OCI-LY1 (cell line): ENCODE measurements around the gene CEP162.
"Not testable (repeated sequence)": the region's sequence is repeated elsewhere in the genome, so short reads cannot be mapped to it uniquely, and the experiment has no call there.

Source experiments
- H2AFZ ChIP-seq: fragments of 200-600 bp; sonication (generic), shearing (Covaris generic); 2 replicates; pipeline ENCODE4 v1.6.0; 2014; ENCODE audit warnings: antibody characterized with exemption, mild to moderate bottlenecking, low read length
- H3F3A ChIP-seq: fragments of 200-600 bp; sonication (generic), shearing (Covaris generic); 2 replicates; pipeline ENCODE4 v1.6.0; 2014; ENCODE audit warnings: mild to moderate bottlenecking, antibody characterized with exemption, low read length, moderate library complexity; ENCODE audit not compliant: insufficient read depth
- H3K27ac ChIP-seq: fragments of 200-600 bp; sonication (generic); 2 replicates; pipeline ENCODE4 v1.5.1; 2014; ENCODE audit warnings: low read length, mixed run types, mild to moderate bottlenecking, low read depth; ENCODE audit not compliant: poor library complexity, severe bottlenecking
- H3K27me3 ChIP-seq: fragments of 200-600 bp; sonication (generic); 2 replicates; pipeline ENCODE4 v1.6.0; 2014; ENCODE audit warnings: antibody characterized with exemption, mild to moderate bottlenecking, low read length, moderate library complexity; ENCODE audit not compliant: insufficient read depth
- H3K36me3 ChIP-seq: fragments of 200-600 bp; sonication (generic); 2 replicates; pipeline ENCODE4 v1.6.1; 2014; ENCODE audit warnings: mild to moderate bottlenecking, antibody characterized with exemption, low read length, moderate library complexity, mixed read lengths; ENCODE audit not compliant: insufficient read depth
- H3K4me1 ChIP-seq: fragments of 200-600 bp; sonication (generic); 2 replicates; pipeline ENCODE4 v1.5.1; 2014; ENCODE audit warnings: mild to moderate bottlenecking, low read length, moderate library complexity; ENCODE audit not compliant: insufficient read depth, severe bottlenecking
- H3K4me2 ChIP-seq: fragments of 200-600 bp; sonication (generic), shearing (Covaris generic); 2 replicates; pipeline ENCODE4 v1.6.1; 2014; ENCODE audit warnings: low read length
- H3K4me3 ChIP-seq: fragments of 200-600 bp; sonication (generic); 2 replicates; pipeline ENCODE4 v1.5.1; 2014; ENCODE audit warnings: low read length, low read depth, mild to moderate bottlenecking, mixed read lengths; ENCODE audit not compliant: poor library complexity, severe bottlenecking
- H3K79me2 ChIP-seq: fragments of 200-600 bp; shearing (Covaris generic); 2 replicates; pipeline ENCODE4 v1.6.1; 2016; ENCODE audit warnings: mixed run types, low read length, mixed read lengths; ENCODE audit not compliant: insufficient read depth
- H3K9ac ChIP-seq: fragments of 200-600 bp; sonication (generic), shearing (Covaris generic); 2 replicates; pipeline ENCODE4 v1.6.1; 2014; ENCODE audit warnings: mild to moderate bottlenecking, low read length, mixed read lengths
- H3K9me2 ChIP-seq: fragments of 200-600 bp; sonication (generic), shearing (Covaris generic); 2 replicates; pipeline ENCODE4 v1.6.1; 2014; ENCODE audit warnings: low read depth, mild to moderate bottlenecking, low read length, mixed read lengths
- H3K9me3 ChIP-seq: fragments of 200-600 bp; shearing (Covaris generic); 2 replicates; pipeline ENCODE4 v1.6.1; 2014; ENCODE audit warnings: low read length, mixed read lengths
- H4K20me1 ChIP-seq: fragments of 200-600 bp; sonication (generic), shearing (Covaris generic); 2 replicates; pipeline ENCODE4 v1.6.0; 2016; ENCODE audit warnings: mild to moderate bottlenecking, low read length; ENCODE audit not compliant: insufficient read depth
- CTCF ChIP-seq: fragments of 200-600 bp; sonication (generic), shearing (Covaris generic); IDR thresholded peaks from 2 replicates; pipeline ENCODE4 v1.5.1; 2017; ENCODE audit warnings: mild to moderate bottlenecking, antibody characterized with exemption, low read length, moderate library complexity, mixed read lengths
- EZH2 ChIP-seq: fragments of 200-600 bp; sonication (generic), shearing (Covaris generic); IDR thresholded peaks from 2 replicates; pipeline ENCODE4 v1.8.0; 2017; ENCODE audit warnings: borderline replicate concordance, mixed run types, mild to moderate bottlenecking, antibody characterized with exemption, low read length, moderate library complexity, mixed read lengths

CEP162 gene

GRCh38 chr6:84107495-84107894 is 119.9 kb downstream of the CEP162 start:
- no peaks in the 10 kb centered on the region for H4K20me1 ChIP-seq

DNA sequence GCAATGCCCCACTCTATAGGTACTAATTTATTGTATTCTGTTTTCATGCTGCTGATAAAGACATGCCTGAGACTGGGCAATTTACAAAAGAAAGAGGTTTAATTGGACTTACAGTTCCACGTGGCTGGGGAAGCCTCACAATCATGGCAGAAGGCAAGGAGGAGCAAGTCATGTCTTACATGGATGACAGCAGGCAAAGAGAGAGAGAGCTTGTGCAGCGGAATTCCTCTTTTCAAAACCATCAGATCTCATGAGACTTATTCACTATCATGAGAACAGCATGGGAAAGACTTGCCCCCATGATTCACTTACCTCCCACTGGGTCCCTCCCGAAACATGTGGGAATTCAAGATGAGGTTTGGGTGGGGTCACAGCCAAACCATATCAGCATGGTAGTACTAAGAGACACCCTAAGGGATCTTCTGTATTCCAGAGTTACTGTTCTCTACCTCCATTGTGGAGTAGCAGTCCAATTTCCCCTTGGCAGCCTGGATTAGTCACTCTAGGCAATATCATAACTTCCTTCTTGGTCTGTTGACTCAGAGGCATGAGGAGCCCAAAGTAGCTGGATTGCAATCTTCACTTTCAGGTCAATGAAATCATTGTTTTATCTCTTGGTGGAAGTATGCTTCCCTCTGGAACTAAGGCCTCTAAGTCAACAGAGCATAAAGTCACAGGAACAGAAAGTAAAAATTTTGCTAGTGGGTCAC is 122.1 kb downstream of the CEP162 start:
- H3K4me1 ChIP-seq, H3K27ac ChIP-seq, H3K9me2 ChIP-seq, H2AFZ ChIP-seq, H3K27me3 ChIP-seq, H3K36me3 ChIP-seq, H3K79me2 ChIP-seq, H3K4me2 ChIP-seq, H3K9ac ChIP-seq, H3F3A ChIP-seq, H3K9me3 ChIP-seq, H3K4me3 ChIP-seq, H4K20me1 ChIP-seq: not testable (repeated sequence)

More at GRCh38 chr6:84107495-84107894, 119.9 kb downstream of the CEP162 start:
- Histone ChIP-seq H3K9ac (no peak overlapping the region), H3K9me3 (no peaks in the 10 kb centered on the region), H3K27me3 (no peaks in the 10 kb centered on the region), H3K4me3 (no peak overlapping the region), H3F3A (no peaks in the 10 kb centered on the region), H2AFZ (no peak overlapping the region), H3K79me2 (no peaks in the 10 kb centered on the region), H3K4me2 (no peak overlapping the region), H3K36me3 (no peaks in the 10 kb centered on the region), H3K27ac (no peak overlapping the region), H3K4me1 (no peaks in the 10 kb centered on the region), H3K9me2 (no peaks in the 10 kb centered on the region)
- no peak for TF ChIP-seq EZH2
- no peak for TF ChIP-seq CTCF

DNA sequence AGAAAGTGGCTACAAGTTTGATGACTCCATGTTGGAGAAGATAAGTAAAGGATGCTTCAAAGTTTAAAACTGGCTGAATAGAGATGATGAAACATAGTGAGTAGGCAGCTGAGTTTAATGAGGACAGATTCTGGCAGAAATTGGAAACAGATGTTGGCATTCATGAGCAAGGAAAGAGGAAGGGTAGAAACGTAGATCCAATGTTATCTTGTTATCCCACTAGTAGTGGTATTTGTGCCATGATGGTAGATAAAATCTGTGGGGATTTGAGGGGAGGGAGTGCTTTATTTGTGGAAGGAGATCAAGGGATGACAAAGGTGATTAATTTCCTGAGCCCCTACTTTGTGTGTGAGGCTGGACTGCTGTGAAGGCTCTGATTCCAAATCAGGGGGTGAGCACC is 124.4 kb downstream of the CEP162 start:
- H3K9ac ChIP-seq: no peak overlapping the region
- H4K20me1 ChIP-seq: no peaks in the 10 kb centered on the region
- H3F3A ChIP-seq: no peaks in the 10 kb centered on the region
- H3K4me1 ChIP-seq: no peaks in the 10 kb centered on the region
- no peaks in the 10 kb centered on the region for H3K9me3 ChIP-seq
- TF ChIP-seq CTCF (no peak), EZH2 (no peak)
- no peaks in the 10 kb centered on the region for H3K27me3 ChIP-seq
- H2AFZ ChIP-seq: no peak overlapping the region
- no peaks in the 10 kb centered on the region for H3K9me2 ChIP-seq
- H3K4me2 ChIP-seq: no peak overlapping the region
- H3K4me3 ChIP-seq: no peak overlapping the region
- no peaks in the 10 kb centered on the region for H3K36me3 ChIP-seq
- no peaks in the 10 kb centered on the region for H3K79me2 ChIP-seq
- H3K27ac ChIP-seq: no peak overlapping the region

DNA sequence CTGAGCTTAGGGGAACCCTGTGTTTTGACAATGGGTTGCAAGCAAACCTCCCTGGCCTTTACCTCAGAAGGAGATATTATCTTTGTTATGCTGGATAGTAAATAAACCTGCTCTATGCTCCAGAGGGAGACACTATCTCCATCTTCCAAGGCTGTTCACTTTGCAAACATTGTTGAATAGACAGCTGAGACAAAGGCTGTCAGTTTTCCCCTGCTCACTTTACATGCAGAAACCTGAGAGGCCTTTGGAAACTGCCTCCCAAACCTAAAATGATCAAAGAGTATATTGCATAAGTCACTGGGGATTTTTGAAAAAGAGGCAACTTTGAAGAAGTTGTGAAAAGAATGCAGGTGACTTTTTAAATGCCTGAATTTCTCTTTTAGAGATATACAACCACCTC is 132.3 kb downstream of the CEP162 start:
- Histone ChIP-seq H3F3A (no peaks in the 10 kb centered on the region), H4K20me1 (no peaks in the 10 kb centered on the region), H2AFZ (no peak overlapping the region), H3K4me1 (peaks cover 7% of the 10 kb centered on the region), H3K9me3 (no peaks in the 10 kb centered on the region), H3K27me3 (no peaks in the 10 kb centered on the region), H3K4me2 (no peak overlapping the region), H3K27ac (no peak overlapping the region), H3K36me3 (no peaks in the 10 kb centered on the region), H3K4me3 (no peak overlapping the region), H3K9ac (no peak overlapping the region), H3K79me2 (no peaks in the 10 kb centered on the region), H3K9me2 (no peaks in the 10 kb centered on the region)
- TF ChIP-seq CTCF: no peak
- TF ChIP-seq EZH2: no peak
